ENCODE data around the gene FGGY. TPM values are rescaled to one million over a fixed set of nuclear protein-coding genes. Genes with fewer than 3 reads are reported as not detected.
"Not testable (repeated sequence)": the region's sequence is repeated elsewhere in the genome, so short reads cannot be mapped to it uniquely, and the experiment has no call there.

Gene FGGY
- total RNA-seq, 4 donors from 2014 or later: 20.6 to 138 (median 32.8) TPM

DNA sequence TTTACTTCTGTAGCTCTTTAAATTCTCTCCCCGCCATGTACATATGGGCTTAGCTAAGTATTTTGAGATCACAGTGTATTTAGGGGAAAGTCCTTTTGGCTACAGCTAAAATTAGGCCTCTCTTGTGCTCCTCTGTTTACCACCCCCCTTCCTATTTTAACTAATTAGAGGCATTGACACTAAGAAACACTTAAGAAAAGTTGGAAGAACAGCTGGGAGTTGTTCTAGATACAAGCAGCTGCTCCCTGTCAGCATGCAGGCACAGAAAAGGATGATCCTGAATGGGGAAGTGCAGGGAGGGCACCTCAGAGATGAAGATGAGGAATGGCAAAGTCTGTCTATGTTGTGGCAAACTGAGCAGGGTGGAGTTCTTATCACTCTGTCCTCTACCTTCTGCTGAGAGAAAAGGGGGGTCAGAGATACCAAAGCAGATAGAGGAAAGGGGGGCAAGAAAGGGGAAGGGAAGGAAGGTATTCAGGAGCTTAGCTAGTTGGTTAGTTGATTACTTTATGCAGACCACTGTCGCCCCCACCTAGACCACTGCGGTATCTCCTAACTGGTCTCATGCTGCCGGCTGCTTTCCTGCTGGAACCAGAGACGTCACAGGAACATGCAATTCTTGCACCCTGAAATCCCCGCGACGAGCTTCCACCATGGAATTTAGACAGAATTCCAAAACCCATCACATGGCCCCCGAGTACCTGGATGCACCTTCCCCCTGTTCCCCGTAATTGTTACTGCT lies 435.5 kb downstream of the FGGY start:
- no peak for DNase-seq
- no peak for TF ChIP-seq POLR2A (IDR thresholded peaks at IDR 0.05)
- Histone ChIP-seq H3K27ac (peak overlapping the region; percentile 86 to 87), H3K4me3 (no peak overlapping the region), H3K4me1 (peaks cover 0 to 22% of the 10 kb centered on the region in 2 donors), H3K27me3 (no peaks in the 10 kb centered on the region), H3K9me3 (no peaks in the 10 kb centered on the region), H3K36me3 (no peaks in the 10 kb centered on the region)
- intact Hi-C loops (cut with DNase I; ENCODE audit: low total_unique reads): no loop called here

DNA sequence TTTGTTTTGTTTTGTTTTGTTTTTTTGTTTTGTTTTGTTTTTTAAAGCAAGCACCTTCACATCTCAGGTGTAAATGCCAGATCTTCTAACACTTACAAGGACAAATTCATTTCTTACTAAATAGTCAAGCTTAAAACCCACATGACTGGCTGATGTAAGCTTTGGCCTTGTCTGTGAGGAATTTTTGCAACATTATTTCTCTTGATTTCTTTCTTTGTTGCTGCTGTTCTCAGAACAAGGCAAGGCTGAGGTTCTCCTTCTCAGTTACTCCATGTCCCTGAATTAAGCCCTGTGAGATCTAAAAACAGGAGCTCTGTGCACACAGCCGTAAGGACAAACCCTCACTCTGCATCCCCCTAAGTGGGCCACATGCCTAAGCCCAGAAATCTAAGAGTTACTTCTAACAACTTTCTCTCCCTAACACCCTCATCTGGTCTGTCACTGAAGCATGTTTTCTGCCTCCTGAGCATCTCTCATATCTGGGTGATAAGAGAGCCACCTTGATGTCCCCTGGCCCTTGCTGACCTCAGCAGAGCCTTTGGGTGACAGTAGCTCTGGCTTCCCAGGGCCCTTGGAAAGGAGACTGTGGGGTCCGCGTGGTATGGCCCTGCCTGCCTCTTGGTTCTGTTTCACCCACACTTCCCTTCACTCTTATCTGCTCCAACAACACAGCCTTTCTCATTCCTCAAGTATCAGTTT lies 436.7 kb downstream of the FGGY start:
- peak overlapping the region; percentile 86 to 87 for H3K27ac ChIP-seq
- no peaks in the 10 kb centered on the region for H3K36me3 ChIP-seq
- H3K9me3 ChIP-seq: no peaks in the 10 kb centered on the region
- intact Hi-C loops (cut with DNase I; ENCODE audit: low total_unique reads): no loop called here
- DNase-seq: no peak
- H3K4me3 ChIP-seq: no peak overlapping the region
- peak in 1 of 2 donors; percentile 7 for TF ChIP-seq POLR2A (IDR thresholded peaks at IDR 0.05)
- TF ChIP-seq, protein P1, sequence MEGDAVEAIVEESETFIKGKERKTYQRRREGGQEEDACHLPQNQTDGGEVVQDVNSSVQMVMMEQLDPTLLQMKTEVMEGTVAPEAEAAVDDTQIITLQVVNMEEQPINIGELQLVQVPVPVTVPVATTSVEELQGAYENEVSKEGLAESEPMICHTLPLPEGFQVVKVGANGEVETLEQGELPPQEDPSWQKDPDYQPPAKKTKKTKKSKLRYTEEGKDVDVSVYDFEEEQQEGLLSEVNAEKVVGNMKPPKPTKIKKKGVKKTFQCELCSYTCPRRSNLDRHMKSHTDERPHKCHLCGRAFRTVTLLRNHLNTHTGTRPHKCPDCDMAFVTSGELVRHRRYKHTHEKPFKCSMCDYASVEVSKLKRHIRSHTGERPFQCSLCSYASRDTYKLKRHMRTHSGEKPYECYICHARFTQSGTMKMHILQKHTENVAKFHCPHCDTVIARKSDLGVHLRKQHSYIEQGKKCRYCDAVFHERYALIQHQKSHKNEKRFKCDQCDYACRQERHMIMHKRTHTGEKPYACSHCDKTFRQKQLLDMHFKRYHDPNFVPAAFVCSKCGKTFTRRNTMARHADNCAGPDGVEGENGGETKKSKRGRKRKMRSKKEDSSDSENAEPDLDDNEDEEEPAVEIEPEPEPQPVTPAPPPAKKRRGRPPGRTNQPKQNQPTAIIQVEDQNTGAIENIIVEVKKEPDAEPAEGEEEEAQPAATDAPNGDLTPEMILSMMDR (IDR thresholded peaks at IDR 0.05): no peak
- peaks cover 0 to 22% of the 10 kb centered on the region in 2 donors for H3K4me1 ChIP-seq
- H3K27me3 ChIP-seq: no peaks in the 10 kb centered on the region

DNA sequence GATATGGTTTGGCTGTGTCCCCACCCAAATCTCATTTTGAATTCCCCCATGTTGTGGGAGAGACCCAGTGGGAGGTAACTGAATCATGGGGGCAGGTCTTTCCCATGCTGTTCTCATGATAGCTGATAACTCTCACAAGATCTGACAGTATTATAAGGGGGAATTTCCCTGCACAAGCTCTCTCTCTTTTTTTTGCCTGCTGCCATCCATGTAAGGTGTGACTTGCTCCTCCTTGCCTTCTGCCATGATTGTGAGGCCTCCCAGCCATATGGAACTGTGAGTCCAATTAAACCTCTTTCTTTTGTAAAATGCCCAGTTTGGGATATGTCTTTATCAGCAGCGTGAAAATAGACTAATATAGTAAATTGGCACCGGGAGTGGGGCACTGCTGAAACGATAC lies 439.0 kb downstream of the FGGY start:
- H3K27me3 ChIP-seq; DNase-seq; H3K36me3 ChIP-seq; intact Hi-C loops (cut with DNase I; ENCODE audit: low total_unique reads); H3K27ac ChIP-seq; H3K4me3 ChIP-seq; H3K9me3 ChIP-seq: not testable (repeated sequence)
- peaks cover 0 to 15% of the 10 kb centered on the region in 2 donors for H3K4me1 ChIP-seq

DNA sequence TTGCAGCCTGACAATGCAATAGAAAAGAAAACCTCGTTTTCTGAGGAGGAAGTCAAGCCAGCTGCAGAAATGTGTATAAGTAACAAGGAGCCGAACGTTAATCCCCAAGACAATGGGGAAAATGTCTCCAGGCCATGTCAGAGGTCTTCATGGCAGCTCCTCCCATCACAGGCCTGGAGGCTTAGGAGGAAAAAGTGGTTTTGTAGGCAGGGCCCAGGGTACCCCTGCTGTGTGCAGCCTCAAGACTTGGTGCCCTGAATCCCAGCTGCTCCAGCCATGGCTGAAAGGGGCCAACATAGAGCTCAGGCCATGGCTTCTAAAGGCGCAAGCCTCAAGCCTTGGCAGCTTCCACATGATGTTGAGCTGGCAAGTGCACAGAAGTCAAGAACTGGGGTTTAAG lies 439.9 kb downstream of the FGGY start:
- DNase-seq: no peak
- Histone ChIP-seq H3K4me3 (no peak overlapping the region), H3K9me3 (no peaks in the 10 kb centered on the region), H3K4me1 (peaks cover 0 to 7% of the 10 kb centered on the region in 2 donors), H3K27me3 (no peaks in the 10 kb centered on the region), H3K27ac (no peak overlapping the region), H3K36me3 (no peaks in the 10 kb centered on the region)
- intact Hi-C loops (cut with DNase I; ENCODE audit: low total_unique reads): no loop called here
- TF ChIP-seq, protein P1 (IDR thresholded peaks at IDR 0.05): no peak
- TF ChIP-seq POLR2A (IDR thresholded peaks at IDR 0.05): no peak

DNA sequence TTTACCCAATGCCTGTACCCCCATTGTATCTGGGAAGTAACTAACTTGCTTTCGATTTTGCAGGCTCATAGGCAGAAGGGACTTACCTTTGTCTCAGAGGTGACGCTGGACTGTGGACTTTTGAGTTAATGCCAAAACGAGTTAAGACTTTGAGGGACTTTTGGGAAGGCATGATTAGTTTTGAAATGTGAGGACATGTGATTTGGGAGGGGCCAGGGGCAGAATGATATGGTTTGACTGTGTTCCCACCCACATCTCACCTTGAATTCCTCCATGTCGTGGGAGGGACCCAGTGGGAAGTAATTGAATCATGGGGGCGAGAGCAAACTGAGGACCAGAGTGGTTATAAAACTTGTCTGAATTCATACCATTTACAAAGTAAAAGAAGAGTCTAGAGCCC lies 440.7 kb downstream of the FGGY start:
- H3K4me3 ChIP-seq: no peak overlapping the region
- TF ChIP-seq, protein P1 (IDR thresholded peaks at IDR 0.05): no peak
- no peak for TF ChIP-seq POLR2A (IDR thresholded peaks at IDR 0.05)
- DNase-seq: no peak
- no peaks in the 10 kb centered on the region for H3K36me3 ChIP-seq
- intact Hi-C loops (cut with DNase I; ENCODE audit: low total_unique reads): no loop called here
- H3K9me3 ChIP-seq: no peaks in the 10 kb centered on the region
- H3K4me1 ChIP-seq: no peaks in the 10 kb centered on the region
- H3K27ac ChIP-seq: no peak overlapping the region
- H3K27me3 ChIP-seq: no peaks in the 10 kb centered on the region

DNA sequence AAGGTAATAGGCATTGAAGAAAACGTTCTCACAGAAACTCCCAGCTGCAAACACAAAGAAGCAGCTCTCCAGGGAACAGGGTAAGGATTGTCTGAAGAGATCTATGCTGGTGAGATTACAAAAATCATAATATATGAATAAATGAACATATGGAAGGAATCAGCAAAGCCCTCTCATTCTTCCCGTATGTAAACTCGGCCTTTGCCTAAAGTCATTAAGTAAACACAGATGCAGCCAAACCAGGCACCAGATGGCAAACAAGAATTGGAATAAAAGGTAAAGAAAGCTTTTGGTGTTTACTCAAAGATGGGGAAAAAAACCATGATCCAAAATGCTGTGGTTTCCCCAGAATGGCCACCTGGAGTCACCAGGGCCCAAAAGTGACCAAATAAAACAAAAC lies 441.3 kb downstream of the FGGY start:
- no peak for DNase-seq
- Histone ChIP-seq H3K4me3 (no peak overlapping the region), H3K9me3 (no peaks in the 10 kb centered on the region), H3K27me3 (no peaks in the 10 kb centered on the region), H3K27ac (no peak overlapping the region), H3K36me3 (no peaks in the 10 kb centered on the region), H3K4me1 (no peaks in the 10 kb centered on the region)
- intact Hi-C loops (cut with DNase I; ENCODE audit: low total_unique reads): no loop called here
- TF ChIP-seq, protein P1 (IDR thresholded peaks at IDR 0.05): no peak
- TF ChIP-seq POLR2A (IDR thresholded peaks at IDR 0.05): no peak

Data from uterus (tissue), 4 donors.